K562 (cell line): ENCODE data around the gene TM7SF2. TPM values are rescaled to one million over a fixed set of nuclear protein-coding genes. Genes with fewer than 3 reads are reported as not detected.

ENCODE experiments used
- ATAC-seq: fragments of 200-7000 bp; cut with Tn5 transposase; 3 replicates; pipeline ENCODE4 v1.9.1; 2020; ENCODE audit warnings: moderate library complexity
- BruUV-seq: library from RNA; stranded (reverse); fragments of 400-500 nt; replicated peaks from 2 replicates; lab custom pipeline; 2021; lab: Mats Ljungman, UMichigan
- CTCF ChIA-PET: fragments of 300-600 bp; formaldehyde crosslinking; extraction: SDS; loops from one replicate; lab custom pipeline; 2021; ENCODE audit warnings: low intra/inter-chr PET ratio; lab: Yijun Ruan, JAX
- POLR2A ChIA-PET: fragments of 300-600, 350-650 bp; sonication (Branson Sonifier 250); formaldehyde crosslinking; extraction: SDS; loops from one replicate; lab custom pipeline; 2021; ENCODE audit warnings: antibody characterized with exemption, inconsistent platforms; lab: Yijun Ruan, JAX
- DNase-seq, 4 experiments: peaks; one replicate each; pipeline versions ENCODE4 v3.0.0 to v3.0.0-alpha.2; 2011 to 2018; ENCODE audit warnings: low spot score in 3 of 4, mixed read lengths in 3 of 4; ENCODE audit errors: extremely low read depth in 1 of 4
- FAIRE-seq: peaks from 2 replicates; lab custom pipeline; 2011; peaks lifted over from hg19 to GRCh38; lab: Jason Lieb, UNC
- H2AFZ ChIP-seq: 2 replicates; pipeline ENCODE4 v1.6.0; 2011; ENCODE audit warnings: low read depth, low read length, control low read depth, inconsistent platforms
- H3K27ac ChIP-seq: fragments of 200-600 bp; 3 replicates; pipeline ENCODE4 v1.8.0; 2011; ENCODE audit warnings: low read depth, mild to moderate bottlenecking, control low read depth, inconsistent platforms, low read length, moderate library complexity, mixed read lengths; ENCODE audit errors: extremely low read depth
- H3K27me3 ChIP-seq, 2 experiments: fragments of 300-600 bp in 1 of 2; 2 replicates in 1 of 2; 3 replicates in 1 of 2; pipeline versions ENCODE4 v1.6.0 to v1.8.0; 2011; ENCODE audit warnings: inconsistent platforms in 2 of 2, low read length in 2 of 2, mild to moderate bottlenecking in 1 of 2, mixed read lengths in 1 of 2, moderate library complexity in 1 of 2; ENCODE audit not compliant: control insufficient read depth in 2 of 2, insufficient read depth in 2 of 2
- H3K36me3 ChIP-seq: fragments of 300-600 bp; 3 replicates; pipeline ENCODE4 v1.8.0; 2011; ENCODE audit warnings: mild to moderate bottlenecking, low read length, inconsistent platforms; ENCODE audit not compliant: control insufficient read depth, insufficient read depth
- H3K4me1 ChIP-seq, 2 experiments: fragments of 200-600 bp in 1 of 2; replicated peaks in 1 of 2; 2 replicates in 1 of 2; 3 replicates in 1 of 2; pipeline versions ENCODE4 v1.5.1 to v1.8.0; 2011; ENCODE audit warnings: inconsistent platforms in 2 of 2, low read length in 2 of 2, mild to moderate bottlenecking in 1 of 2, mixed read lengths in 1 of 2, moderate library complexity in 1 of 2; ENCODE audit not compliant: control insufficient read depth in 2 of 2, insufficient read depth in 2 of 2
- H3K4me2 ChIP-seq: 2 replicates; pipeline ENCODE4 v1.6.1; 2011; ENCODE audit warnings: low read length, control low read depth, inconsistent platforms, mixed read lengths; ENCODE audit not compliant: insufficient read depth
- H3K4me3 ChIP-seq: fragments of 200-600 bp; sonication (generic), shearing (Covaris generic); 2 replicates; pipeline ENCODE4 v1.5.1; 2016; ENCODE audit warnings: control low read depth, inconsistent platforms
- H3K79me2 ChIP-seq: fragments of 200-600 bp; 3 replicates; pipeline ENCODE4 v1.8.0; 2011; ENCODE audit warnings: low read length, inconsistent platforms; ENCODE audit not compliant: control insufficient read depth, insufficient read depth
- H3K9ac ChIP-seq, 2 experiments: 2 replicates each; pipeline versions ENCODE4 v1.6.0 to v1.6.1; 2011; ENCODE audit warnings: low read depth in 2 of 2, low read length in 2 of 2, control low read depth in 1 of 2, inconsistent platforms in 1 of 2, mild to moderate bottlenecking in 1 of 2, mixed read lengths in 1 of 2; ENCODE audit not compliant: insufficient read depth in 1 of 2
- H3K9me1 ChIP-seq: one replicate; pipeline ENCODE4 v1.6.0; 2011; ENCODE audit warnings: inconsistent platforms, mild to moderate bottlenecking, low read length, moderate library complexity; ENCODE audit not compliant: control insufficient read depth, insufficient read depth
- H3K9me3 ChIP-seq: replicated peaks from 2 replicates; pipeline ENCODE4 v1.5.1; 2011; ENCODE audit warnings: low read depth, low read length, inconsistent platforms; ENCODE audit not compliant: control insufficient read depth, insufficient read depth
- H4K20me1 ChIP-seq: replicated peaks from 2 replicates; pipeline ENCODE4 v1.6.1; 2011; ENCODE audit warnings: low read length, inconsistent platforms, mixed read lengths; ENCODE audit not compliant: control insufficient read depth, insufficient read depth
- ATF6 ChIP-seq: sonication (generic); formaldehyde crosslinking; IDR thresholded peaks from 2 replicates; pipeline ENCODE4 v1.4.0; 2020; ENCODE audit warnings: mild to moderate bottlenecking, missing genetic modification reagents
- CBX8 ChIP-seq: fragments of 200-600 bp; sonication (generic); IDR thresholded peaks from 2 replicates; pipeline ENCODE4 v1.6.1; 2012; ENCODE audit warnings: borderline replicate concordance, mixed run types, low read depth, mild to moderate bottlenecking, moderate library complexity, mixed read lengths, low read length, control low read depth, inconsistent platforms; ENCODE audit not compliant: poor library complexity, severe bottlenecking; ENCODE audit errors: extremely low read depth
- CREM ChIP-seq: IDR thresholded peaks from 2 replicates; pipeline ENCODE4 v1.6.1; 2014; ENCODE audit warnings: antibody characterized with exemption, low read depth
- EGR1 ChIP-seq: fragments of 450-650 bp; conservative IDR thresholded peaks from 2 replicates; pipeline ENCODE4 v1.6.1; 2017; ENCODE audit warnings: mild to moderate bottlenecking
- IFI16 ChIP-seq: fragments of 250-450 bp; sonication (Bioruptor Pico); IDR thresholded peaks from 2 replicates; pipeline ENCODE4 v2.1.2; 2022; ENCODE audit warnings: mild to moderate bottlenecking, inconsistent platforms
- PTTG1 ChIP-seq: fragments of 450-650 bp; IDR thresholded peaks from 2 replicates; pipeline ENCODE4 v1.6.1; 2016; ENCODE audit warnings: low read depth, mild to moderate bottlenecking, missing genetic modification characterization, missing compliant biosample characterization
- SETDB1 ChIP-seq: IDR thresholded peaks from one replicate; pipeline ENCODE4 v1.6.1; 2012; ENCODE audit warnings: low read length, control low read depth, inconsistent platforms
- SMAD3 ChIP-seq: fragments of 450-650 bp; formaldehyde crosslinking; conservative IDR thresholded peaks from 2 replicates; pipeline ENCODE4 v1.4.0; 2020; ENCODE audit warnings: mild to moderate bottlenecking
- TFE3 ChIP-seq: fragments of 450-650 bp; formaldehyde crosslinking; IDR thresholded peaks from 2 replicates; pipeline ENCODE4 v1.4.0; 2020; ENCODE audit warnings: mild to moderate bottlenecking, mixed read lengths
- ZNF274 ChIP-seq: IDR thresholded peaks from 2 replicates; pipeline ENCODE4 v1.6.1; 2011; ENCODE audit warnings: low read depth, mild to moderate bottlenecking, low read length, moderate library complexity, borderline replicate concordance
- ZNF707 ChIP-seq: fragments of 250-450 bp; sonication (Bioruptor Pico); conservative IDR thresholded peaks from 2 replicates; pipeline ENCODE4 v1.8.0; 2022; ENCODE audit warnings: inconsistent platforms, mild to moderate bottlenecking, moderate library complexity
- WGBS: fragments of 100-300 bp; shearing (Covaris generic); methylation state at CpG from one replicate; pipeline ENCODE4 v1.1.6; 2016; ENCODE audit warnings: low coverage, mixed read lengths; ENCODE audit not compliant: insufficient coverage; ENCODE audit errors: missing lambda C conversion rate; 5-methylcytosine and 5-hydroxymethylcytosine counted together
- in situ Hi-C: fragments of 300-500 bp; cut with MboI; formaldehyde crosslinking; loops from 4 replicates; pipeline ENCODE4 v1.15.0; 2018; ENCODE audit warnings: inconsistent platforms, mixed read lengths
- intact Hi-C: fragments of 100-400 bp; cut with micrococcal nuclease; formaldehyde crosslinking; loops from 2 replicates; pipeline ENCODE4 v1.14.2; 2022
- polyA plus RNA-seq, 8 experiments: library from polyadenylated mRNA; depleted of rRNA in 4 of 8; stranded (reverse) in 5 of 8; unstranded in 3 of 8; fragments of >200 nt; fragmentation: Nextera tagmentation in 2 of 8; fragmentation: Illumina TruSeq in 1 of 8; extraction: Ambion mirVana in 2 of 8; extraction: Trizol in 1 of 8; gene quantifications; 2 replicates each; pipeline versions ENCODE4 v1.2.1 to v1.2.3, GENCODE V29; 2011 to 2014; ENCODE audit warnings: inconsistent platforms in 1 of 8, missing spikeins in 1 of 8
- total RNA-seq, 7 experiments: library from RNA; depleted of rRNA in 6 of 7; stranded (reverse); fragments of >200 nt in 6 of 7; fragmentation: Illumina TruSeq in 2 of 7; extraction: Trizol in 2 of 7; gene quantifications; 2 replicates each; pipeline versions ENCODE4 v1.2.1 to v1.2.3, GENCODE V29; 2011 to 2021; ENCODE audit warnings: low replicate concordance in 1 of 7
- TF ChIP-seq, protein P1 (sequence below): fragments of 450-650 bp; formaldehyde crosslinking; IDR thresholded peaks from 2 replicates; pipeline ENCODE4 v1.4.0; 2022; ENCODE audit warnings: missing genetic modification characterization

TM7SF2 gene
- total and polyA plus RNA-seq, 9 of the 15 experiments (the other 6 are each of a cell fraction or from before 2014, with no cell fraction given), result 1.2 to 22.0 (median 14.3) TPM

GRCh38 chr11:65116370-65117205 lies 4.9 kb downstream of the TM7SF2 start (continued):
- no peak for TF ChIP-seq PTTG1
- TF ChIP-seq ZNF707 (CRISPR knock-in tag), result no peak
- TF ChIP-seq, protein P1, sequence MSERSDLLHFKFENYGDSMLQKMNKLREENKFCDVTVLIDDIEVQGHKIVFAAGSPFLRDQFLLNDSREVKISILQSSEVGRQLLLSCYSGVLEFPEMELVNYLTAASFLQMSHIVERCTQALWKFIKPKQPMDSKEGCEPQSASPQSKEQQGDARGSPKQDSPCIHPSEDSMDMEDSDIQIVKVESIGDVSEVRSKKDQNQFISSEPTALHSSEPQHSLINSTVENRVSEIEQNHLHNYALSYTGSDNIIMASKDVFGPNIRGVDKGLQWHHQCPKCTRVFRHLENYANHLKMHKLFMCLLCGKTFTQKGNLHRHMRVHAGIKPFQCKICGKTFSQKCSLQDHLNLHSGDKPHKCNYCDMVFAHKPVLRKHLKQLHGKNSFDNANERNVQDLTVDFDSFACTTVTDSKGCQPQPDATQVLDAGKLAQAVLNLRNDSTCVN (CRISPR knock-in tag), result no peak
- no peak for TF ChIP-seq SETDB1

- H3K79me2 ChIP-seq, result peaks cover 56% of the 10 kb centered on the region
- intact Hi-C loops, result loop anchor here (1.0 to 10.0 kb wide), 3 partner anchors 104 to 233 kb away; partner anchors contain the start of gene CDC42EP2
- no peaks in the 10 kb centered on the region for H3K27me3 ChIP-seq
- peaks cover 61% of the 10 kb centered on the region for H3K36me3 ChIP-seq
- in situ Hi-C loops, result no loop called here
- ChIA-PET POLR2A (interaction anchor here (0.5 to 9.5 kb wide), 32 partner anchors 11 to 454 kb away, joined by 3 to 182 read pairs (median 4); partner anchors contain the start of genes ARL2, CAPN1, DPF2 and POLA2), CTCF (interaction anchor here (0.6 to 1.9 kb wide), 7 partner anchors 63 to 331 kb away, joined by 3 to 7 read pairs (median 4); partner anchors contain the start of gene ARL2)
- H3K9ac ChIP-seq, result peak within 1 kb of the TSS; percentile 89 to 98
- WGBS, result under 1% methylated on average over 72 of the region's 89 CpGs
- H3K4me1 ChIP-seq, result peaks cover 33 to 41% of the 10 kb centered on the region in 2 experiments
- peak; percentile 99 for FAIRE-seq
- ATAC-seq, result peak; percentile 78
- no peaks in the 10 kb centered on the region for H4K20me1 ChIP-seq
- DNase-seq, result peak; percentile 84 to 99 (median 90)
- H3K9me3 ChIP-seq, result no peaks in the 10 kb centered on the region
- H2AFZ ChIP-seq, result peak within 1 kb of the TSS; percentile 60; the same call in 1 of the 2 replicates
- BruUV-seq, result no TSS peak
- H3K4me2 ChIP-seq, result peak within 1 kb of the TSS; percentile 95
- peak within 1 kb of the TSS; percentile 95 for H3K4me3 ChIP-seq
- H3K27ac ChIP-seq, result peak within 1 kb of the TSS; percentile 86
- no peaks in the 10 kb centered on the region for H3K9me1 ChIP-seq
- TF ChIP-seq ATF6 (no peak), CBX8 (no peak), TFE3 (no peak), SMAD3 (CRISPR knock-in tag) (no peak), CREM (peak; percentile 96), IFI16 (CRISPR knock-in tag) (no peak), ZNF274 (no peak), EGR1 (peak; percentile 91)
Measured at GRCh38 chr11:65117206-65118096, 5.8 kb downstream of the TM7SF2 start, which contains the start of gene ZNHIT2. Gene ZNHIT2 (minus strand): TSS chr11:65117701. CDS start chr11:65117653, 48 bp downstream.
